Dedifferentiated amniotic fluid mesenchymal stem cell (primary cell): ENCODE data around the gene TMEM191C.
"Not testable (repeated sequence)": the region's sequence is repeated elsewhere in the genome, so short reads cannot be mapped to it uniquely, and the experiment has no call there.

Source experiments
- DNase-seq: peaks from one replicate; pipeline ENCODE4 v3.0.0-alpha.2; 2016; ENCODE audit errors: extremely low spot score

The TMEM191C gene

DNA sequence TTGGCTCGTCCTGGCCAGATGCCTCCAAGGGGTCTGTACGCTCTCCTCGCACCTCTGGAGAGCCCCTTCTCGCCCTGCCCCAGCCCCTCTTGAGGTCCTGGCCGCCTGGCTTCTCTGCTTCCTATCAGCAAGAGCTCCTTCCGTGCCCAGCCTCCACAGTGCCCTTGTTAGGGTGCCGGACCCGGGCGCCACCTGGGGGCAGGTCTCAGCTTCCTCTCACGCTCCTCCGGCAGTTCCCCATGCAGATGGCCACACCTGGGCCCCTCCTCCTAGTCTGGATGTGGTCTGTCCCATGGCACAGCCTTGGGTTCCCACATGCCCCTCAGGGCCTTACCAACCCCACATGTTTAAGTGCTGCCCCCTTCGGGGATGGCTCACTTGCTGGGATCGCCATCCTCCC is 6.5 kb downstream of the TMEM191C start:
- not testable (repeated sequence) for DNase-seq

- not testable (repeated sequence) for DNase-seq
These were observed 16.9 kb downstream of the TMEM191C start for GRCh38 chr22:21484039-21484438.

- DNase-seq, result not testable (repeated sequence)
These were observed 20.5 kb downstream of the TMEM191C start for GRCh38 chr22:21487723-21488122.

DNA sequence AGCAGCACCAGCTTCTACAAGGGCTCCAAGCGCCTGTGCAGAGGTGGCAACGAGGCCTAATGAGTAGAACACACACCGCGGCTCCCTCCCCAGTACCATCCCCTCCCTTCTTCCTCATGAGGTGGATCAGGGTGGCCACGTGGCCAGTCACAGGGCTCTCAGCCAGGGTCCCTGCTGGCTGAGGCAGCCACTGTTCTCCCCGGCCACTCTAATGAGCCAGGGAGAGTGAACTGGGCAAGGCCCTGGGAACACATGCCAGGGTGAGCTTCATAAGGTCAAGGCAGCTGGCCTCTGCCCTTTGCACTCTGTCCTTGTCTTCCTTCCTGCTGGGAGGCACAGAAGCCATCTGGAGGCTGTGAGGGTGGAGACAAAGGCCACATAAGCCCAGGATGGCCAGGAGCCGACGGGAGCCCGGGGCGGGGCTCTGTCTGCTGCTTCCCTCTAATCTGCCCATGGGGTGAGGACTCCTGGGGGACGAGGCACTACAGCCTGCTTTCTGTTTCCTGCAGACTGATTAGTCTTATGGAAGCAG is 22.0 kb downstream of the TMEM191C start:
- DNase-seq, result not testable (repeated sequence)

DNA sequence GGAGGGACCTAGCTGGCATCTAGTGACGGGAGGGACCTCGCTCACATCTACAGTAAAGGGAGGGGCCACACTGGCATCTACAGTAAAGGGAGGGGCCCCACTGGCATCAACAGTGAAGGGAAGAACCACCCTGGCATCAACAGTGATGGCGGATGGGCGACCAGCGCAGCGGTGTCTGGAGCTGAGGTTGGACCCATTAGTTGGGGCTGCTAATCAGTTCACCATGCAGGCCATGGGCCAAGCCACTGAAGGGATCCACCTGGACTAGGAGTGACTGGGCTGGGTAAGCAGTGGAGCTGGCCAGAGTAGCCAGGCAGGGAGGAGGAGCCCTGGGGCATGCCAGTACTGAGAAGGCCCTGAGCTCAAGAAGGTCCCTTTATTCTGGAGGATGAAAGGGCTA is 23.4 kb downstream of the TMEM191C start:
- DNase-seq, result not testable (repeated sequence)

- not testable (repeated sequence) for DNase-seq
These were observed 25.1 kb downstream of the TMEM191C start for GRCh38 chr22:21492271-21492670.

GRCh38 chr22:21493789-21494782 is 26.9 kb downstream of the TMEM191C start:
- DNase-seq, result not testable (repeated sequence)

DNA sequence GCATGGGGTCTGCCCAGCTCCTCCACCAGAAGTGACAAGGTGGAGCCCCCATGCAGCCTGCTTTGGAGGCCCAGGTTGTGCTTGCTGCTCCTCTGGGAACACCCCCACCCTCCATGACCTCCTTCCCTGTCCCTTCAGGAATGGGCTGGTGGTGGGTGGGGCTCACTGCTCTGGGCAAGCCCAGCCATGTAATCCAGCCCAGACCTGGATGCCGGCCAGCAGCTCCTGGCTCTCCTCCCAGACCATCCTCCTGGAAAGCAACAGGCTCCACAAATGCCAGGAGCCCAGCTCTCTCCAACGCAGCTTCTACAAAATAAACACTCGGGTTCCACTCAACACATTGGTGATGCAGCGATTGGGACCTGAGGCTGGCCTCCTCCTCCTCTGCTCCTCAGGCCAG is 30.8 kb downstream of the TMEM191C start:
- not testable (repeated sequence) for DNase-seq

- not testable (repeated sequence) for DNase-seq
These were observed 31.3 kb downstream of the TMEM191C start for GRCh38 chr22:21498489-21498888.

DNA sequence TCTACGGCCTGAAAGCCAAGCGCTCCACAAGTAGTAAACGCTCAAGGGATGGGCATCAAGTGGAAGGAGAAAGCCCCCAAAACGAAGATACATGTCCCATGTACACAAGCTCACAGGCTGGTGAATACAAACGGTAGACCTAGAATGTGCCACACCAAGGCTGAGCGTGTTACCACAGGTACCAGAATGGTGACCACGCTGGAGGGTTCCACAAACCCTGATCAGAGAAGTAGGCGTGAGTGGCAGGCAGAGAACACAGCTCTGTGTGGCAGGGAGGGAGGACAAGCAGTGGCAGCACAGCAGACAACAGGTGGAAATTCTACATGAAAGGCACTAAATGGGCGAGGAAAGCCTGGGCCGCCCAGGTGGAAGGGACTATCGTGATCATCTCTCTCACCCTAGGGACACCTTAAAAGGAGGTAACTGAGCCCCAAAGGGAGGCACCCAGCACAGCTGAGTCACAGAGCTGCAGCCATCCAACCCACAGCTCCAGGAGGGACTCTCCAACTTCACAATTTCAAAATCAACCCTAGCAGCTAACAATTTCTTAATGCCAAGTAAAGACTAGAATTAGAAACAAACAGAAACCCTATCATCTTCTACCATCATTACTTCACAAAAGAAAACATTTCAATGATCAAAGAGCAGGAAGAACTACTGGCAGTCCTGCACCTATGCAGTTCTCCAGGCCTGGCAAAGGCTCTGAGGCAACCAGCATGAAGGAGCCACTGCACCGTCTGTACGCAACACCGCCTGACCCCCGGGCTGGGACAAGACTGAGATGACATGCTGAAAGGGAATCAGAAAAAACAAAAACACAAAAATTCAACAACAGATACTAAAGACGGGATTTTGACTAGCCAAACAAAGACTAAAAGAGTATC is 32.7 kb downstream of the TMEM191C start:
- DNase-seq, result not testable (repeated sequence)

GRCh38 chr22:21510397-21510796 is 43.2 kb downstream of the TMEM191C start:
- DNase-seq, result not testable (repeated sequence)

DNA sequence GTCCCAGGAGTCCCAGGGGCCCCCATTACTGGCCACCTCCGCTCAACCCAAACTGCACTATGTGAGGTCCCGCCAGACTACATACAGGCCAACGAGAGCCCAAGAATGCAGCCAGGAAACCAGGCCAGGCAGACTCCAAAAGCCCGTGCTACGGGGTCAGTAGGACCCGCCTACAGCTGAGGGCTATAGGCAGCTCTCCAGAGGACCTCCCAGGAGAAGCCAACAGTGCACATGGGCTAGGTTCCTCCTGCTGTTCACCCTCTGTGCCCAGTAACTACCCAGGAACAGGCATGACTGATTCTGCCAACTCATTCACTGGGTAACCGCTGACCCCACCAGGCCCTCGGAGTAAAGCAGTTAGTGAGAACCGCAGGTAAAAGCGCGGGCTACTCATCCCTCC is 44.8 kb downstream of the TMEM191C start:
- not testable (repeated sequence) for DNase-seq

DNA sequence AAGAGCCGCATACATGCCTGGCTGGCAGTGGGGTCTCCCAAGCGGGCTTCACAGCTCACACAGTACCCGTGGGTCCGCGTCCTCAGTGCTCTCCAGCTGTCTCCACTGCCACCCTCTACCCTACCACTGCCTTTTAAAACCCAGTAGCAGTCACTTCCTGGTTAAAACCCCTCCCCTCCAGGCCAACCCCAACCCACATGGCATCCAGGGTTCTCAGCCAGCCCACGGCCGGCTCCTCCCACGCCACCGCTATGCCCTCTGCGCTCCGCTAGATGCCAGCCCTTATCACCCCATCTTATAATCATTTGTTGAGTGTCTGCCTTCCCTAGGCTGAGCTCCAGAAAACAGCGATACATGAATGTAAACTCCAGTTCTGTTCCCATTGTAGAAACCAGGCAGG is 46.9 kb downstream of the TMEM191C start:
- not testable (repeated sequence) for DNase-seq

GRCh38 chr22:21515234-21515633 is 48.0 kb downstream of the TMEM191C start:
- DNase-seq, result not testable (repeated sequence)

DNA sequence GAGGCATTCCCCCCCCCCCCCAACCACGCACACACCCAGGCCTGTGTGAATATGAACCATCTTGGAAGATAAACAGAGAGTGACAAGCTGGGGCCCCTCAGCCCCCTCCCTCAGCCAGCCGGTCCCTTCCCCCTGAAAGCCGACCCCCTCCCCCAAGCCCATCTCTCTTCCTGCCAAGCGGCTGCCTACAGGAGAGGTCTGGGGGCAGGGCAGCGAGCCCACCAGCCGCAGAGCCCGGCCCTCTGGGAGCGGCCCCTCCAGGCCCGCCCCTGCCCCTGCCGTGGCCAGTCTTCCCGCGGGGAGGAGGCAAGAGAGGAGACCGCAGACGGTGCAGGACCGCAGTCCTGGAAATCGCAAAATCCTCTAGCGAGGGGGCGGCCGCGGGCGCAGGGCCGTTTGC is 49.3 kb downstream of the TMEM191C start:
- not testable (repeated sequence) for DNase-seq

DNA sequence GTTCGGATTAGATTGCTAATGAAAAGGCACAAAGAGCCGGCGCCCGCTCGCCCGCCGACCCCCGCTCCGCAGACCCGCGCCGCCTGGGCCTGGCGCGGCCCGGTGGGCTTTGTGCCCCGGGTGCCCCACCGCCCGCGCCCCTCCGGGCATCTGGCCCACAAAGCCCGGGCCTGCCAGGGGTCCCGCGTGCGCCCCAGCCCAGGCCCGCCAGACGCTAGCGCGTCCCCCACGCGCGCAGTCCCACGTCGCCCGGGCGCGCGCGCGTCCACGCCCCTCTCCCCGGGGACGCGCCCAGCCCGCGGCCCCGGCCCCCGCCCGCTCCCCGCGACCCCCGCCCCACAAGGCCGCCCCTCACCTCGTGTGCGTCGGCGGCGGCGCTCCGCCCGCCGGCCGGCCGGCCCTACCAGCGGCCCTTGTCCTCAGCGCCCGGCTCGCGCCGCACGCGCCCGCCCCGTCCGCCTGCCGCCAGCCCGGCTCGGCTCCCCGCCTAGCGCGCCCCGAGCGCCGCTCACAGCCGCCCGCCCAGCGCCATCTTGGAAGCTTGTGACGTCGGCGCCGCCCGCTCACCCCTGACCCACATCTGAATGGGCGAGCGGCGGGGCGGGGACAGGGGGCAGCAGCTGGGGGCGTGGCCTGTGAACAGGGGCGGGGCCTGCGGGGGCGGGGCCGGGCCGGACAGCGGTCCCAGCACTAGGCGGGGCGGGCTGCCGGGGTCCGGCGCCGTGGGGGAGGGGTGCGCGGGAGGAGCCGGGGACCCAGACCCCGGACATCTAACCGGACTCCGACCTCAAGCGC is 50.0 kb downstream of the TMEM191C start:
- not testable (repeated sequence) for DNase-seq
